AG04449 (cell line): ENCODE results near the gene TTC12.

Experiments used
- CTCF ChIA-PET: fragments of 350-600 bp; formaldehyde crosslinking; extraction: SDS; loops from one replicate; lab custom pipeline; 2021; ENCODE audit warnings: antibody characterized with exemption; lab: Yijun Ruan, JAX
- POLR2A ChIA-PET: fragments of 400-600, 350-600 bp; formaldehyde crosslinking; extraction: SDS; loops from one replicate; lab custom pipeline; 2020; ENCODE audit warnings: antibody characterized with exemption, inconsistent platforms; lab: Yijun Ruan, JAX
- DNase-seq: peaks from one replicate; pipeline ENCODE4 v3.0.0-alpha.2; 2010; ENCODE audit warnings: low read depth, low spot score
- H3K4me3 ChIP-seq: 2 replicates; pipeline ENCODE4 v1.5.1; 2011; ENCODE audit warnings: low read depth, mild to moderate bottlenecking, control low read depth, low read length
- CTCF ChIP-seq: IDR thresholded peaks from one replicate; pipeline ENCODE4 v1.5.1; 2011; ENCODE audit warnings: mild to moderate bottlenecking, moderate library complexity, low read length, control low read depth, inconsistent platforms; ENCODE audit not compliant: insufficient read depth; ENCODE audit errors: missing control alignments

The TTC12 gene

GRCh38 chr11:113275602-113276001 is 38.8 kb upstream of the TTC12 start:
- TF ChIP-seq CTCF, result no peak
- H3K4me3 ChIP-seq, result no peak overlapping the region
- POLR2A ChIA-PET, result no interaction called here
- no peak for DNase-seq
- CTCF ChIA-PET, result no interaction called here

GRCh38 chr11:113276466-113276865 is 37.9 kb upstream of the TTC12 start:
- ChIA-PET POLR2A (no interaction called here), CTCF (no interaction called here)
- H3K4me3 ChIP-seq, result no peak overlapping the region
- no peak for TF ChIP-seq CTCF
- DNase-seq, result no peak

- POLR2A ChIA-PET, result no interaction called here
- no peak overlapping the region for H3K4me3 ChIP-seq
- no peak for TF ChIP-seq CTCF
- no peak for DNase-seq
- CTCF ChIA-PET, result interaction anchor here (1.6 kb wide), 1 partner anchor 11 kb away, joined by 7 read pairs; no protein-coding TSS in a partner anchor
These were observed 36.5 kb upstream of the TTC12 start for GRCh38 chr11:113277907-113278306.

- POLR2A ChIA-PET, result no interaction called here
- no peak for DNase-seq
- no peak for TF ChIP-seq CTCF
- CTCF ChIA-PET, result interaction anchor here (1.6 kb wide), 1 partner anchor 11 kb away, joined by 7 read pairs; no protein-coding TSS in a partner anchor
- no peak overlapping the region for H3K4me3 ChIP-seq
These were observed 35.9 kb upstream of the TTC12 start for GRCh38 chr11:113278481-113278880.

- no peak for TF ChIP-seq CTCF
- ChIA-PET POLR2A (no interaction called here), CTCF (interaction anchor here (1.6 kb wide), 1 partner anchor 10 kb away, joined by 7 read pairs; no protein-coding TSS in a partner anchor)
- DNase-seq, result no peak
- no peak overlapping the region for H3K4me3 ChIP-seq
These were observed 35.5 kb upstream of the TTC12 start for GRCh38 chr11:113278925-113279324.

GRCh38 chr11:113279591-113279990 is 34.8 kb upstream of the TTC12 start:
- ChIA-PET CTCF (interaction anchor here (1.6 kb wide), 1 partner anchor 10 kb away, joined by 7 read pairs; no protein-coding TSS in a partner anchor), POLR2A (no interaction called here)
- TF ChIP-seq CTCF, result no peak
- no peak for DNase-seq
- H3K4me3 ChIP-seq, result no peak overlapping the region
